M059J (cell line): Measurements from ENCODE around the gene TXNRD2. TPM values are rescaled to one million over a fixed set of nuclear protein-coding genes. Genes with fewer than 3 reads are reported as not detected.
"Not testable (repeated sequence)": the region's sequence is repeated elsewhere in the genome, so short reads cannot be mapped to it uniquely, and the experiment has no call there.

Source experiments
- DNase-seq: peaks from one replicate; pipeline ENCODE4 v3.0.0-alpha.2; 2012; ENCODE audit warnings: low read depth
- total RNA-seq: library from RNA; depleted of rRNA; stranded (reverse); fragments of >200 nt; shearing (Covaris generic); gene quantifications from 2 replicates; pipeline ENCODE4 v1.2.3, GENCODE V29; 2014

The TXNRD2 gene
- total RNA-seq, 1 experiment from 2014 or later, result 21.8 TPM

- DNase-seq, result no peak
These were observed 53.4 kb downstream of the TXNRD2 start for GRCh38 chr22:19888131-19888746.

- DNase-seq, result no peak
These were observed 54.2 kb downstream of the TXNRD2 start for GRCh38 chr22:19887256-19887985.

- DNase-seq, result peak; percentile 36
These were observed 54.9 kb downstream of the TXNRD2 start for GRCh38 chr22:19886605-19887255.

- no peak for DNase-seq
These were observed 55.6 kb downstream of the TXNRD2 start for GRCh38 chr22:19885841-19886592.

GRCh38 chr22:19884954-19885751, 56.5 kb downstream of the TXNRD2 start:
- no peak for DNase-seq

DNA sequence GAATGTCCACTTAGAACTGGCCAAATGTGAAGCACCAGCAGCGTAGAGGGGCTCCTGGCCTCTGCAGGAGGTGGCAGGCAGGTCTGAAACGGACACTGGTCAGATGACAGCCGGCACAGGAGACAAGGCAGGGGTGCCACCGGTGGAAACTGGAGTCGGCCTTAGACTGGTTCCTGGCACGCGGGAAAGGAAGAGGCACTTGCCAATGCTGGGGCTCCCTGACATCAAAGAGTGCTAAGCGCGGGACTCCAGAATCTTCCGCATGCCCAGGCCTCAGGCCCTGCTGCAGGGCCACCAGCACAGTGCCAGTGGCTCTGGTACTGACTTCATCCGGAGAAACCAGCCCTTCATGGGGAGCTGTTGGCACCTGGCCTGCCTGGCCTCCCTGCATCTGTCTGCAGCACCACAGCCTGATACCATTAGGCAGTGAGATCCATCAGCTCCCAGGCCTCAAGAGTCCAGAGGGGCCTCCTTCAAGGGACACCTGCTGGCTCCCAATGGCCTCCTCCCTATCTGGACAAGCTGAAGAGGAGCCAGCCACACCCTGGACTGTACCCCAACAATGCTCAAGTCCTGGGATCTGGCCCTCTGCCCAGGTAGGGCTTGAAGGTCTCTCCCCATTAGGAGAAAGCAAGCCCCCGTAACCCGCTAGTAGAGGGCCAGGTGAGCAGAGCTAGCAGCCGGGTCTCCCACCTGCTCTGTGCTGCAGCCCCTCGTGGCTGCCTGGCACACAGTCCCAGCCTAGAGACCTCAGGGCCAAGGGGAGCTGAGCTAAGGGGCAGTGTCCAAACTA, 57.3 kb downstream of the TXNRD2 start:
- no peak for DNase-seq

- DNase-seq, result not testable (repeated sequence)
These were observed 58.2 kb downstream of the TXNRD2 start for GRCh38 chr22:19883446-19883845.

GRCh38 chr22:19882446-19883381, 58.9 kb downstream of the TXNRD2 start:
- no peak for DNase-seq

DNA sequence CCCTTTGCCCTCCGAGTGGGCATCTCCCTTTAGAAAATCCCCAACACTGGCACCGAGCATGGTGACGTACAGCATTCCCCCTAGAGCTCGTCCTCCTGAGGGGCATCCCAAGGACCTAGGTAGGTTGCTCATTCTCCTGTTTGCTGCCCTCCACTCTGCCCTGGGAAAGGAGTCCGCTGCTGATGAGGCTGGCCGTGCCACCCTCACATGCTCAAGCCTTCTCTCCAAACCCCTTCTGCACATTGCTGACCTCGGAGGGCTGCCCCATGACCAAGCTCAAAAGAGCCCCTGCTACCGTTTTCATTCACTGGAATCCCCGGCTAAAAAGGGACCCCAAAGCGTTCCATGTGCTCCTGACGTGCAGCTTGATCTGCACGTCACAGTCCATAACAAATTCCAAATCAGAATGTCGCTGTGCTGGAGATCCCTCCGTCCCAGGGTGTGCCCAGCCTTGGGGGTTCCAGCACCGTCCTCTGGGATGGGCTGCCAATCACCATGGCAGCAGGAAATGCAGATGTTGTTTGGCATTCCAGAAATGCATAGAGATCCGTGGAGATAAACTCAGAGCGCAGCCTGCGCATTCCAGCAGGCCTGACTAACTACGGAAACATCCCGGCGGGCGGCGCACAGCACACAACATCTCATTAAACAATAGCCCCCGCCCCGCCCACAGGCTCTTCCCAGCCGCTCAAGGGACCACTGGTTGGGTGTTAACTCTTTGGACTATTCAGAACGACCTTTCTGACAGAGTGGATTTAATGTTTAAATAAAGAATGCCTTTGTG, 60.6 kb downstream of the TXNRD2 start:
- DNase-seq, result peak; percentile 95

DNA sequence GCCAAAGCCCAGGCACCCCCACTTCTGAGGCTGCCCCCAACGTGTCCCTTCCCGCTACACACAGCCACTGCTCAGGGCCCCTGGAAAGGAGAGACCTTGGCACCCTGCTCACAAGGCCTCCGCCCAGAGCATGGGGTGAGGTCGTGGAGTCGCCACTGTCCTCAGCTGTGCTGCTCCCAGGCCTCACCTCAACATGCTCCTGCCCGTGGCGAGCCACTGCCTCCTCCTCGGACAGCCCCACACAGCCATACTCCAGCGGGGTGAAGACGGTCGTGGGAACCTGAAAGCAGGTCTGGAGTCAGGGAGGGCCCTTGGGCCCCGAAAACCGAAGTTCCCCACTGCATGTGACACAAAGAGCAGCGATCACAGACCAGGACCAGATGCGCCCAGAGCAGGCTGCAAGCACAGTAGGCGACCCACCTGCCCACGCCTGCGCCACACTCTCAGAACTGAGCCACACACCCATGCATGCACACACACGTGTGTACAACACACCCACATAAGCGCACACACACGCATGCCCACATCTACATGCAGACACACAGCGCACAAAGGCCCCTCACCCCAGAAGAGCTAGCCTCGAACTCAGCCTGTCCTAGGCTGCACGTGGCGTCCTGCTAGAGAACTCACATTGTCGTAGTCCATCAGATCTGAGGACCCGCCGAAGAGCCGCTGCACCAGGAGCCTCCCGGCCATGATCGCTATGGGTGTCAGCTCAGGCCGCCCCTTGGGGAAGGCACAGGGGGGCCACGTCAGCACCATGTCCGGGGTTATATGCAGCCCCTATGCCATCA, 61.4 kb downstream of the TXNRD2 start:
- no peak for DNase-seq

DNA sequence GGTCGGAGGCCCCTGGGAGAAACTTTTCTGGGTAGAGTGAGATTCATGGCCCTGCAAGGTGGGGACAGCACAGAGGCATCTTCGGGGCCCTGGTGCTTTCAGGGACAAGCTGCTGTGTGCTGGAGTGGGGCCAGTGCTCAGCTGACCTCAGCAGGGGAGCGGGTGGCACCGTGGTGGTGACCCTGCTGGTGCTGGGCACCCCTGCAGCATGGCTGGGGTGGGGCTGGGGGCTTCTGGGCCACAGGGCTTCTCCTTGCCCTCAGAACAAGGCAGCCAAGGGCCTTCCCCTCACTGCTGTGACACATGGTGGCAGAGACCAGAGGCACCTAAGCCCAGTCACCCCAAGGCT, 62.0 kb downstream of the TXNRD2 start:
- no peak for DNase-seq

DNA sequence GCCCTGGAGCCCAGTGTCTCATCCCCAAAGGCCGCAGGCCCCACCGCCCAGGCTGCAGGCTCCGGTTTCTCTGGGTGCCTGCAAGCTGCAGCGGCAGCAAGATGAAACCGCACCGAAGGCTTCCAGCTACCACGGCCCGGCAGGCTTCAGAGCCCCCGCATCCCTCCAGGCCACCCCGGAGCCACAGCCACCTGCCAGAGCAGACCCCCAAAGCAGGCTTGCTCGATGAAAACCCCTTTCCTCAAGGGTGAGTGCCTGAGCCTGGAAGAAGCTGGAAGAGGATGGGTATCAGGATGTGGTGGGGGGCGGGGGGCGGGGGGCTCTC, 62.4 kb downstream of the TXNRD2 start:
- no peak for DNase-seq

DNA sequence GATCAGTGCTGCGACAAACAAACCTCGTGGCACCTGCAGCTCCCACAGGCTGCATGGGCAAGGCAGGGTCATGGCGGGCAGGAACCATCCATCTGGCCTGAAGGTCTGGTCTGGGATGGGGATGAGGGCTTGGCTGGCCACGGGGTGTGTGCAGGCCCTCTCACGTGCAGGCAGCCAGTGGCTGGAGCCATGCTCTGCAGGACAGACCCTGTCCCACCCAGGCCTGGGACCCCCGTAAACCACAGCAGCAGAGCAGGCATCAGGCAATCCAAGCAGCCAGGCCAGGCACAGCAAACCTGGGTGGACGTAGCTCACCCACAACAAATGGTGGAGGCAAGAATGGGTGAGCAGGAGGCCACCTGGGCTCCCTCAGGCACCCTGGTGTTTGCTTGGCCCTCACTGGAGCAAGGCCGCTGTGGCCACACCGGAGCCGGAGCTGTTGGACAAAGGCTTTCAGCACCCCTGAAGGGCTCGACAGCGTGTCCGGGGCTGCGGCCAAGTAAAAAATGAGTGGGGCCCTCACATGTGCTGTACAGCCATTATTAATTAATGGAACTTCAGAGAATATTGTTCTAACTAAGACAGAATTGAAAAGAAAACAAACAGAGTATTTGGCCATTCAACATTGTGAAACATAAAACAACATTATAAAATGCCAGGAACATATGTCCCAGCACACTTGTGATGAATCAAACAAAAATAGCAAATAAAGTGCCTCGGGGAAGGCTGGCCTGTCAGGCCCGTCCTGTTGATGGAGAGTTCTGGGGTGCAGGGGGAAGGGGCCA, 63.0 kb downstream of the TXNRD2 start:
- no peak for DNase-seq

DNA sequence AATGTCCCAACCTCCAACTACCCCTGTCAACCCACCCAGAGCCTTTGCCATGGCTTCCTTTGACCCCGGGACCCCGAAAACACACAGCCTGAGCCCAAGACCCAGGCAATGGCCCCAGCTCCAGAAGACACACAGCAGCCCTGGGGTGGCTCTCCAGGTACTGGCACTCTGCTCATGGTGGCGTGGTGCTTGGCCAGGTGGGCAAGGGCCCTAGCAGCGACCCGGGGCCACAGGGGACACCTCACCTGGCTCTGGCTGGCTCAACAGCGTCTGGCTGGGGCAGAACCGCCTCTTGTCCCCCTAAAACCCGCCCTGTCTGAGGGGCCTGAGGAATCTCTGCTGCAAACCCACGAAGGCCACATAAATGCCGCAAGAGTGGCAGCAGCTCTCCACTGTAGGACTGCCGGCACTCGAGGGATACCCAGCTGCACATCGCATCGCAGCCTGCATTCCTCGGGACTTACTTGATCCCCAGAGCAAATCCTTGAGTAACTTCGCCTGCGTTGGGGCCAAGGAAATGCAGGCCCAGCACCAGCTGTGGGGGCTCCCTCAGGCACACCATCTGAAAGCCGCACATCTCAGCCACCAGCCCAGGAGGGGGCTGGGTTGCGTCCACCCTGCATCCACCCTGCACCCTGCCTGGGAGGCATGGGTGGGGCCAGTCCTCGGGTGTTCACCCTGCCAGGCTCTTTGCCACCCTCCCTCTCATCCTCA, 63.8 kb downstream of the TXNRD2 start:
- no peak for DNase-seq

DNA sequence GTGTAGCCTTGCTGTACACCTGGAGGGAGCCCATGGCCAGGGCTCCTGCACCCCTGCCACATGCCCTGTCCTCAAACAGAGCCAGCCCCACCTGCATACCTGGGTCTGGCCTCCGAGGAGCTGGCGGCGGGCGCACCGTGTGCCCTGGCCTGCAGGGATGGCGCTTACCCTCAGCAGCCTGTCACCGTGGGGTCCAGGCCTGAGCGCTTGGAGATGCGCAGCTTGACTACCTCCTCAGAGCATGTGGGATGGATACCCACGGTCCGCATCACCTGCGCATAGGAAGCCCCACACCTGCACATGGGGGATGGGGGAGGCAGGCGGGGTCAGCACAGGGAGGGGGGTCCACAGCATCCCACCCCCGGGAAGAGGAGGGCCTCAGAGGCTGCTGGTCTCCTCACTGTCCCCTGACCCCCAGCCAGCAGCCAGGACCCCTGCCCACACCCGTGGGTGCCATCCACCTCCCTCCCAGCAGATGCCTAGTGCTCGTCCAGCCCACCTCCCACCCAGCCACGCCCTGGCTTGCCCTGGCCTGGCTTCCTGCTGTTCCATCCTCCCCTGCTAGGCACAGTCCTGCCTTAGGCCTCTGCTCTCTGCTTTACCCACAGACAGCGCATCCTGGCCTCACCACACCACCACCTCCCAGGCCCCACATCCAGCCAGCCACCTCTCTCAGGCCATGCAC, 64.5 kb downstream of the TXNRD2 start:
- no peak for DNase-seq

DNA sequence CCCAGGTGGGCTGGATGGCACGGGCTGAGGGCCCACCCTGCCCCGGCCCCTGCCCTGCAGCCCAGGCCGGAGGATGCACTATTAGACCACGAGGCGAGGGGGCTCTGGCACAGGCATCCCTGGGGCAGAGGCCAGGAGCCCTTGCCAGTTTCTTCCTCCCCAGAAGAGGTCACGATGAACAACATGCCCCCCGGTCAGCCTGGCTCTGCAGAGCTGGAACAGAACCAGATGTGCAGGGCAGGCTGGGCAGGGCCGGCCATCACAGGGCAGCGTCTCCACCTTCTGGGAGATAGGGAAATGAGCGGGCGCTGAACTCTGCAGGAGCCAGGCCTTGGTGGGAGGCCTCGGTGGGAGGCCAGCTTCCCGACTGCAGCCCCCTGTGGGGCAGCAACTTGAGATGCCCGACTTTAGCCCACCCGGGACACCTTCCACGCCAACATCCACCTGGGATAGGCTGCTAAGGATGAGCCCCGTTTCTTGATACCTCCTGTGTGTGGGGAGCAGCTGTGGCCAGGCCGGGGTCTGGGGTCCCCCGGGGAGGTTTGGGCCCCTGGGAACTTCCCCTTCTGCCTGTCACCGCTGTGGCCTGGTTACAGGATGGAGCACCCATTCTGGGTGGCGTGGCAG, 65.2 kb downstream of the TXNRD2 start:
- no peak for DNase-seq
